Endothelial cell (in vitro differentiated cells): ENCODE data around the gene PHPT1. TPM values are rescaled to one million over a fixed set of nuclear protein-coding genes. Genes with fewer than 3 reads are reported as not detected.

Source experiments
- DNase-seq: peaks from one replicate; pipeline ENCODE4 v3.0.0; 2021; ENCODE audit warnings: low spot score
- H3K27ac Mint-ChIP-seq: one replicate; pipeline ENCODE4 v1.8.0; 2021; ENCODE audit warnings: mixed read lengths, inconsistent platforms; ENCODE audit not compliant: unreplicated experiment
- H3K27me3 Mint-ChIP-seq: one replicate; pipeline ENCODE4 v1.8.0; 2021; ENCODE audit warnings: mild to moderate bottlenecking, moderate library complexity, mixed read lengths, inconsistent platforms; ENCODE audit not compliant: unreplicated experiment
- H3K36me3 Mint-ChIP-seq: one replicate; pipeline ENCODE4 v1.8.0; 2021; ENCODE audit warnings: mild to moderate bottlenecking, low read depth, mixed read lengths, inconsistent platforms; ENCODE audit not compliant: unreplicated experiment
- H3K4me1 Mint-ChIP-seq: one replicate; pipeline ENCODE4 v1.8.0; 2021; ENCODE audit warnings: mild to moderate bottlenecking, mixed read lengths, inconsistent platforms; ENCODE audit not compliant: unreplicated experiment
- H3K4me3 Mint-ChIP-seq: one replicate; pipeline ENCODE4 v1.8.0; 2021; ENCODE audit warnings: mild to moderate bottlenecking, mixed read lengths, inconsistent platforms; ENCODE audit not compliant: unreplicated experiment
- H3K9me3 Mint-ChIP-seq: one replicate; pipeline ENCODE4 v1.8.0; 2021; ENCODE audit warnings: mixed read lengths, inconsistent platforms; ENCODE audit not compliant: unreplicated experiment
- CTCF ChIP-seq: fragments of 200-600 bp; sonication (generic); IDR thresholded peaks from one replicate; pipeline ENCODE4 v1.5.0; 2021; ENCODE audit warnings: antibody characterized with exemption; ENCODE audit not compliant: unreplicated experiment
- total RNA-seq: library from RNA; stranded (reverse); fragmentation: NEBNext Ultra II Directional; extraction: Animal tissue kit (Norgen Biotek cat#: 25700); gene quantifications from one replicate; pipeline ENCODE4 v1.2.1, GENCODE V29; 2021; ENCODE audit not compliant: unreplicated experiment

The PHPT1 gene
- total RNA-seq, 1 donor from 2014 or later = 134 TPM

- no peak overlapping the region for H3K27ac Mint-ChIP-seq
- H3K27me3 Mint-ChIP-seq = peaks cover 17% of the 10 kb centered on the region
- peak overlapping the region; percentile 90 for H3K4me3 Mint-ChIP-seq
- no peaks in the 10 kb centered on the region for H3K9me3 Mint-ChIP-seq
- H3K36me3 Mint-ChIP-seq = peaks cover 13% of the 10 kb centered on the region
- no peak for DNase-seq
- peaks cover 19% of the 10 kb centered on the region for H3K4me1 Mint-ChIP-seq
- TF ChIP-seq CTCF = no peak
These were observed 42.5 kb upstream of the PHPT1 start for GRCh38 chr9:136806631-136807201.

GRCh38 chr9:136807281-136808074 is 41.7 kb upstream of the PHPT1 start, which contains the start of gene RABL6:
Gene RABL6, plus strand, starts transcription at chr9:136807948. Its CDS starts 249 bp downstream, at chr9:136808197.
- DNase-seq = peak; percentile 77
- no peak within 1 kb of the TSS for H3K27ac Mint-ChIP-seq
- no peak for TF ChIP-seq CTCF
- H3K27me3 Mint-ChIP-seq = peaks cover 14% of the 10 kb centered on the region
- H3K4me1 Mint-ChIP-seq = peaks cover 19% of the 10 kb centered on the region
- no peaks in the 10 kb centered on the region for H3K9me3 Mint-ChIP-seq
- H3K36me3 Mint-ChIP-seq = peaks cover 13% of the 10 kb centered on the region
- peak within 1 kb of the TSS; percentile 91 for H3K4me3 Mint-ChIP-seq

- H3K4me1 Mint-ChIP-seq = peaks cover 19% of the 10 kb centered on the region
- H3K4me3 Mint-ChIP-seq = peak overlapping the region; percentile 91
- no peaks in the 10 kb centered on the region for H3K9me3 Mint-ChIP-seq
- DNase-seq = peak; percentile 31
- TF ChIP-seq CTCF = peak; percentile 15
- no peak overlapping the region for H3K27ac Mint-ChIP-seq
- peaks cover 18% of the 10 kb centered on the region for H3K36me3 Mint-ChIP-seq
- H3K27me3 Mint-ChIP-seq = peaks cover 14% of the 10 kb centered on the region
These were observed 41.0 kb upstream of the PHPT1 start for GRCh38 chr9:136808075-136808805.

GRCh38 chr9:136808806-136809158 is 40.4 kb upstream of the PHPT1 start:
- no peak for DNase-seq
- peaks cover 19% of the 10 kb centered on the region for H3K4me1 Mint-ChIP-seq
- H3K9me3 Mint-ChIP-seq = no peaks in the 10 kb centered on the region
- peaks cover 19% of the 10 kb centered on the region for H3K36me3 Mint-ChIP-seq
- peak overlapping the region; percentile 91 for H3K4me3 Mint-ChIP-seq
- H3K27me3 Mint-ChIP-seq = peaks cover 11% of the 10 kb centered on the region
- no peak for TF ChIP-seq CTCF
- no peak overlapping the region for H3K27ac Mint-ChIP-seq
